ENCODE data around the gene LTA4H.

LTA4H gene

DNA sequence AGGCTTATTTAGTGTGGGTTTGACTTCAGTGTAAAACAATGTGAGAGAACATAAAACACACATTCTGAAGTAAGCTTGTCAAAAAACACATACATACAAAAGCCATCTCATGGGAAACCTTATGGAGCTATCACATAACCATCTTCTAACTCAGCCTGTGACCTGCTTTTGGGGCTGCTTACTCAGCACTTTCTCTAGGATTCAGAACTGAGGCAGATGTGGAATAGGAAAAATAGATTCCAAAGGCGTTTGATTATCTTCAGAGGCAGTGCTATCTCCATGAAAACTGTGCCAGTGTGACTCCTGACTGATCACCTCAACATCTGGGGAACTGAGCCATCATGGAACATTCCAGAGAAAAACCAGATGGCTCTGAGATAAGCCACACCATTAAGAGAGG, 52.8 kb downstream of the LTA4H start:
- no peak for DNase-seq (ENCODE audit: low read depth)
- no peak overlapping the region for H3K4me3 ChIP-seq (ENCODE audit: control insufficient read depth, low read depth, low read length)
- no peak for TF ChIP-seq CTCF (IDR thresholded peaks at IDR 0.05; ENCODE audit: control insufficient read depth, insufficient read depth, low read depth, low read length, missing control alignments)

GRCh38 chr12:95980437-95980836, 55.0 kb downstream of the LTA4H start:
- TF ChIP-seq CTCF (IDR thresholded peaks at IDR 0.05; ENCODE audit: control insufficient read depth, insufficient read depth, low read depth, low read length, missing control alignments) = no peak
- no peak for DNase-seq (ENCODE audit: low read depth)
- H3K4me3 ChIP-seq (ENCODE audit: control insufficient read depth, low read depth, low read length) = no peak overlapping the region

DNA sequence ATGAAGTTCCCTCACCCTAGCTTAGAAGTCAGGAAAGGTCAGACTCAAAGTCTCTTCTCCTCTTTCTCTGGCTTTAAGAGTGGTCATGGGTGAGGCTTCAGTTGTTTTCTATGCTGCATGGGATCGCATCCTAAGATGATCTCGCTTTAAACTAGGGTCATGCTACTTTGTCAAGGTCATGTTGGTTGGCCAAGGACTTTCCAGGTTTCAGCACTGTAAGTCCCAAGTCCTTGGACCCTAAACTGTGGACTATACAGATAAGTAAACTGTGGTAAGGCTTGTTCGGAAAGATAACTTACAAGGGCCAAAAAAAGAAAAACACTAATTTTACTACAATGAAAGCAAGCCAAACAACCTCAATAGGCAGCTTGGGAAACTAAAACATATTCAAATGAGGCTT, 56.6 kb downstream of the LTA4H start:
- DNase-seq (ENCODE audit: low read depth) = no peak
- H3K4me3 ChIP-seq (ENCODE audit: control insufficient read depth, low read depth, low read length) = no peak overlapping the region
- TF ChIP-seq CTCF (IDR thresholded peaks at IDR 0.05; ENCODE audit: control insufficient read depth, insufficient read depth, low read depth, low read length, missing control alignments) = no peak

- TF ChIP-seq CTCF (IDR thresholded peaks at IDR 0.05; ENCODE audit: control insufficient read depth, insufficient read depth, low read depth, low read length, missing control alignments) = no peak
- no peak overlapping the region for H3K4me3 ChIP-seq (ENCODE audit: control insufficient read depth, low read depth, low read length)
- no peak for DNase-seq (ENCODE audit: low read depth)
Observed at GRCh38 chr12:95978351-95978750, 57.0 kb downstream of the LTA4H start.

DNA sequence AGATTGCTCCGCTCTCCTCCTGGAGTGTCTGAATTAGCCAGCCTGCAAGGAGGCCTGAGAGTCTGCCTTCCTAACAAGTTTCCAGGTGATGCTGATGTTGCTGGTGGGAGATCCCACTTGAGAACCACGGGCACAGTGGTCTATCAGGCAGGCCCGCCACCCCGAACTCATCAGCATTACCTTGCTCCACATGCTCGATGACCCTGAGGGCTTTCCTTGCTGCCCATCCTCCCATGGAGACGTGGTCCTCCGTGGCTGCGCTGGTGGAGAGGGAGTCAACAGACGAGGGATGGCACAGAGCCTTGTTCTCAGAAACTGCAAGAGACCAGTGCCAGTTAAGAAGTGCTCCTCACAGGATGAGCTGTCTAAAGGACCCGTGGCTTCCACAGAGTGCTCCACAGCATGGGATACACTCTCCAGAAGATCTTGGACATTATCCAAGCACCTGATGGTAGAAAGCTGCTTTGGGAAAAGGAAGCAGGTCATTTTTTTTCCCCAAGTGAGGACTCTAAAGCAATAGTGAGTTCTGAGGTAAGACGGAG, 57.6 kb downstream of the LTA4H start:
- H3K4me3 ChIP-seq (ENCODE audit: control insufficient read depth, low read depth, low read length) = no peak overlapping the region
- TF ChIP-seq CTCF (IDR thresholded peaks at IDR 0.05; ENCODE audit: control insufficient read depth, insufficient read depth, low read depth, low read length, missing control alignments) = no peak
- no peak for DNase-seq (ENCODE audit: low read depth)

GRCh38 chr12:95976416-95976832, 59.0 kb downstream of the LTA4H start:
- no peak for TF ChIP-seq CTCF (IDR thresholded peaks at IDR 0.05; ENCODE audit: control insufficient read depth, insufficient read depth, low read depth, low read length, missing control alignments)
- H3K4me3 ChIP-seq (ENCODE audit: control insufficient read depth, low read depth, low read length) = no peak overlapping the region
- DNase-seq (ENCODE audit: low read depth) = no peak

DNA sequence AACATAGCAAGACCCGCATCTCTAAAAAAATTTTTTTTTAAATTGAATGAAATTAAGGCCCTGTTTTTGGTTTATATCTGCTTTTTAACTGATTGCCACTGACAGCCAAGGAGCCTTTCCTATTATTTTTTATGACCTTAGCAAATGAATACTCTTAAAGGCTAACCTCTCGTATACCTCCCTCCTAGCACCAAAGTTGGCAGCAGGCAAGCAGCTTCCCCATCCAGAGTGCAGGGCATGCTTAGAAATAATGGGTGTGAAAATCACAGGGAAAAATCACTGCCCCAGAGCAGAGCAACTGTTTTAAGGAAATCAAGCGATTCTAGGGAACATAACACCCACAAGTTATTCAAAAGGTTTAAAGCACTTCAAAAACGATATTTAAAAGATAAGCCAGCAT, 59.9 kb downstream of the LTA4H start:
- no peak for TF ChIP-seq CTCF (IDR thresholded peaks at IDR 0.05; ENCODE audit: control insufficient read depth, insufficient read depth, low read depth, low read length, missing control alignments)
- DNase-seq (ENCODE audit: low read depth) = no peak
- H3K4me3 ChIP-seq (ENCODE audit: control insufficient read depth, low read depth, low read length) = no peak overlapping the region

All from AG09309 (cell line).